OCI-LY1 (cell line): Measurements from ENCODE around the gene TLK1.

ENCODE experiments used
- EZH2 ChIP-seq: fragments of 200-600 bp; sonication (generic), shearing (Covaris generic); IDR thresholded peaks from 2 replicates; pipeline ENCODE4 v1.8.0; 2017; ENCODE audit warnings: borderline replicate concordance, mixed run types, mild to moderate bottlenecking, antibody characterized with exemption, low read length, moderate library complexity, mixed read lengths
- TF ChIP-seq, protein P1 (sequence below): fragments of 200-600 bp; sonication (generic), shearing (Covaris generic); IDR thresholded peaks from 2 replicates; pipeline ENCODE4 v1.5.1; 2017; ENCODE audit warnings: mild to moderate bottlenecking, antibody characterized with exemption, low read length, moderate library complexity, mixed read lengths

DNA sequence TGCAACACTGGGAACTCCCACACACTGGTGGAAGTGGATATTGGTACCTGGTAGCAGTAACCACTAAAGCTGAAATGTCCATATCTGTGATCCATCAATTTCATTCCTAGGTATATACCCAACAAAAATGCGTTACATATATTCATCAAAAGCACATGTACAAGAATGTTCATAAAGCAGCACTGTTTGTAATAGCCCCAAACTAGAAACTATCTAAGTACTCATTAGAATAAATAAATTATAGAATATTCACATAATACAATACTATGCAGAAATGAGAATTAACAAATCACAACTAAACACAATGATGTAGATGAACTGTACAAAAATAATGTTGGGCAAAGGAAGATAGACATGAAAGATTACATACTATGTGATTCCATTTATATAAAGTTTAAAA lies 11.1 kb upstream of the TLK1 start:
- TF ChIP-seq, protein P1, sequence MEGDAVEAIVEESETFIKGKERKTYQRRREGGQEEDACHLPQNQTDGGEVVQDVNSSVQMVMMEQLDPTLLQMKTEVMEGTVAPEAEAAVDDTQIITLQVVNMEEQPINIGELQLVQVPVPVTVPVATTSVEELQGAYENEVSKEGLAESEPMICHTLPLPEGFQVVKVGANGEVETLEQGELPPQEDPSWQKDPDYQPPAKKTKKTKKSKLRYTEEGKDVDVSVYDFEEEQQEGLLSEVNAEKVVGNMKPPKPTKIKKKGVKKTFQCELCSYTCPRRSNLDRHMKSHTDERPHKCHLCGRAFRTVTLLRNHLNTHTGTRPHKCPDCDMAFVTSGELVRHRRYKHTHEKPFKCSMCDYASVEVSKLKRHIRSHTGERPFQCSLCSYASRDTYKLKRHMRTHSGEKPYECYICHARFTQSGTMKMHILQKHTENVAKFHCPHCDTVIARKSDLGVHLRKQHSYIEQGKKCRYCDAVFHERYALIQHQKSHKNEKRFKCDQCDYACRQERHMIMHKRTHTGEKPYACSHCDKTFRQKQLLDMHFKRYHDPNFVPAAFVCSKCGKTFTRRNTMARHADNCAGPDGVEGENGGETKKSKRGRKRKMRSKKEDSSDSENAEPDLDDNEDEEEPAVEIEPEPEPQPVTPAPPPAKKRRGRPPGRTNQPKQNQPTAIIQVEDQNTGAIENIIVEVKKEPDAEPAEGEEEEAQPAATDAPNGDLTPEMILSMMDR = no peak
- TF ChIP-seq EZH2 = no peak
